IMR-90 (cell line): Measurements from ENCODE around the gene PEX14.

Experiments used
- CEBPB ChIP-seq: IDR thresholded peaks from 2 replicates; pipeline ENCODE4 v1.6.1; 2012; ENCODE audit warnings: low read depth, low read length, improper control_type of control experiment
- CHD1 ChIP-seq: IDR thresholded peaks from 2 replicates; pipeline ENCODE4 v1.6.1; 2012; ENCODE audit warnings: low read depth, low read length, improper control_type of control experiment
- CTCF ChIP-seq: conservative IDR thresholded peaks from 2 replicates; pipeline ENCODE4 v1.5.1; 2012; ENCODE audit warnings: mild to moderate bottlenecking, low read depth, low read length, improper control_type of control experiment
- FOS ChIP-seq: fragments of 150-350 bp; IDR thresholded peaks from 2 replicates; pipeline ENCODE4 v1.6.1; 2016; ENCODE audit warnings: low read depth, low read length
- MAFK ChIP-seq: IDR thresholded peaks from 2 replicates; pipeline ENCODE4 v1.6.1; 2012; ENCODE audit warnings: low read depth, low read length, improper control_type of control experiment
- POLR2A ChIP-seq: IDR thresholded peaks from 2 replicates; pipeline ENCODE4 v1.6.1; 2012; ENCODE audit warnings: mild to moderate bottlenecking, low read depth, low read length
- RAD21 ChIP-seq: IDR thresholded peaks from 2 replicates; pipeline ENCODE4 v1.6.1; 2012; ENCODE audit warnings: low read length, improper control_type of control experiment
- RCOR1 ChIP-seq: IDR thresholded peaks from 2 replicates; pipeline ENCODE4 v1.6.1; 2012; ENCODE audit warnings: mild to moderate bottlenecking, low read length, improper control_type of control experiment; ENCODE audit not compliant: insufficient replicate concordance
- SMC3 ChIP-seq: fragments of 150-350 bp; IDR thresholded peaks from 2 replicates; pipeline ENCODE4 v1.6.1; 2016; ENCODE audit warnings: low read depth, mild to moderate bottlenecking, antibody characterized with exemption, low read length, moderate library complexity
- TF ChIP-seq, protein P1 (sequence below): fragments of 150-350 bp; IDR thresholded peaks from 2 replicates; pipeline ENCODE4 v1.6.1; 2016; ENCODE audit warnings: low read depth, mild to moderate bottlenecking, low read length, moderate library complexity, borderline replicate concordance
- TF ChIP-seq, protein P2 (sequence below): fragments of 150-350 bp; IDR thresholded peaks from 2 replicates; pipeline ENCODE4 v1.6.1; 2017; ENCODE audit warnings: mild to moderate bottlenecking, antibody characterized with exemption, low read length, low read depth

- TF ChIP-seq CTCF: no peak
- TF ChIP-seq CHD1: no peak
- TF ChIP-seq POLR2A: no peak
- TF ChIP-seq MAFK: no peak
- no peak for TF ChIP-seq CEBPB
- TF ChIP-seq, protein P1, sequence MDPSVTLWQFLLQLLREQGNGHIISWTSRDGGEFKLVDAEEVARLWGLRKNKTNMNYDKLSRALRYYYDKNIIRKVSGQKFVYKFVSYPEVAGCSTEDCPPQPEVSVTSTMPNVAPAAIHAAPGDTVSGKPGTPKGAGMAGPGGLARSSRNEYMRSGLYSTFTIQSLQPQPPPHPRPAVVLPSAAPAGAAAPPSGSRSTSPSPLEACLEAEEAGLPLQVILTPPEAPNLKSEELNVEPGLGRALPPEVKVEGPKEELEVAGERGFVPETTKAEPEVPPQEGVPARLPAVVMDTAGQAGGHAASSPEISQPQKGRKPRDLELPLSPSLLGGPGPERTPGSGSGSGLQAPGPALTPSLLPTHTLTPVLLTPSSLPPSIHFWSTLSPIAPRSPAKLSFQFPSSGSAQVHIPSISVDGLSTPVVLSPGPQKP: no peak
- no peak for TF ChIP-seq RCOR1
- TF ChIP-seq RAD21: no peak
- no peak for TF ChIP-seq FOS
- TF ChIP-seq, protein P2, sequence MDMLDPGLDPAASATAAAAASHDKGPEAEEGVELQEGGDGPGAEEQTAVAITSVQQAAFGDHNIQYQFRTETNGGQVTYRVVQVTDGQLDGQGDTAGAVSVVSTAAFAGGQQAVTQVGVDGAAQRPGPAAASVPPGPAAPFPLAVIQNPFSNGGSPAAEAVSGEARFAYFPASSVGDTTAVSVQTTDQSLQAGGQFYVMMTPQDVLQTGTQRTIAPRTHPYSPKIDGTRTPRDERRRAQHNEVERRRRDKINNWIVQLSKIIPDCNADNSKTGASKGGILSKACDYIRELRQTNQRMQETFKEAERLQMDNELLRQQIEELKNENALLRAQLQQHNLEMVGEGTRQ: no peak
- no peak for TF ChIP-seq SMC3
Measured at GRCh38 chr1:10644307-10645128, 169.8 kb downstream of the PEX14 start.
